PC-3 (cell line): ENCODE data around the gene SERPINB8.

Source experiments
- CTCF ChIP-seq: fragments of 300-600 bp; sonication (generic); conservative IDR thresholded peaks from 2 replicates; pipeline ENCODE4 v1.5.1; 2017; ENCODE audit warnings: antibody characterized with exemption, low read depth, mild to moderate bottlenecking, low read length
- EZH2 ChIP-seq: fragments of 300-600 bp; sonication (generic); IDR thresholded peaks from one replicate; pipeline ENCODE4 v1.6.1; 2017; ENCODE audit warnings: antibody characterized with exemption, mild to moderate bottlenecking, low read length; ENCODE audit not compliant: unreplicated experiment
- EZH2phosphoT487 ChIP-seq: fragments of 300-600 bp; sonication (generic); IDR thresholded peaks from 2 replicates; pipeline ENCODE4 v1.6.1; 2018; ENCODE audit warnings: mild to moderate bottlenecking, antibody characterized with exemption, low read length, borderline replicate concordance

GRCh38 chr18:63974991-63975390 is 5.1 kb downstream of the SERPINB8 start:
- TF ChIP-seq CTCF (peak; percentile 61), EZH2phosphoT487 (no peak), EZH2 (no peak)
